Sigmoid colon (tissue), 4 donors: ENCODE data around the gene NR1D1.

Experiments used
- CTCF ChIP-seq, 4 experiments: fragments of 450-650 bp in 3 of 4; fragments of 200-600 bp in 1 of 4; IDR thresholded peaks; one replicate each; pipeline ENCODE4 v1.5.1; 2016 to 2019; ENCODE audit warnings: antibody characterized with exemption in 4 of 4, mild to moderate bottlenecking in 3 of 4, moderate library complexity in 2 of 4
- EP300 ChIP-seq, 4 donors: sonication (generic); formaldehyde crosslinking; IDR thresholded peaks; one replicate each; pipeline ENCODE4 v1.6.1; 2017; ENCODE audit warnings: antibody characterized with exemption in 4 of 4
- POLR2A ChIP-seq, 2 donors: fragments of 450-650 bp; IDR thresholded peaks; one replicate each; pipeline ENCODE4 v1.6.1; 2016; ENCODE audit warnings: antibody characterized with exemption in 2 of 2, mild to moderate bottlenecking in 2 of 2, moderate library complexity in 2 of 2
- POLR2AphosphoS5 ChIP-seq, 4 donors: sonication (generic); formaldehyde crosslinking; IDR thresholded peaks; one replicate each; pipeline ENCODE4 v1.6.1; 2017; ENCODE audit warnings: antibody characterized with exemption in 4 of 4

- TF ChIP-seq CTCF (IDR thresholded peaks at IDR 0.05) (peak in 1 of 4 experiments; percentile 16), POLR2A (IDR thresholded peaks at IDR 0.05) (no peak), POLR2AphosphoS5 (IDR thresholded peaks at IDR 0.05) (peak in 2 of 4 donors; percentile 35 to 42), EP300 (IDR thresholded peaks at IDR 0.05) (no peak)
Observed at GRCh38 chr17:40122136-40122998, 22.0 kb upstream of the NR1D1 start.
